Measurements from ENCODE around the gene LIN9. TPM values are rescaled to one million over a fixed set of nuclear protein-coding genes. Genes with fewer than 3 reads are reported as not detected.

LIN9 gene
- total and polyA plus RNA-seq, 2 experiments from 2014 or later, result 11.8 to 16.9 TPM

- H3K36me3 Mint-ChIP-seq (ENCODE audit: low read depth), result peaks cover 32% of the 10 kb centered on the region
- TF ChIP-seq, protein P1, sequence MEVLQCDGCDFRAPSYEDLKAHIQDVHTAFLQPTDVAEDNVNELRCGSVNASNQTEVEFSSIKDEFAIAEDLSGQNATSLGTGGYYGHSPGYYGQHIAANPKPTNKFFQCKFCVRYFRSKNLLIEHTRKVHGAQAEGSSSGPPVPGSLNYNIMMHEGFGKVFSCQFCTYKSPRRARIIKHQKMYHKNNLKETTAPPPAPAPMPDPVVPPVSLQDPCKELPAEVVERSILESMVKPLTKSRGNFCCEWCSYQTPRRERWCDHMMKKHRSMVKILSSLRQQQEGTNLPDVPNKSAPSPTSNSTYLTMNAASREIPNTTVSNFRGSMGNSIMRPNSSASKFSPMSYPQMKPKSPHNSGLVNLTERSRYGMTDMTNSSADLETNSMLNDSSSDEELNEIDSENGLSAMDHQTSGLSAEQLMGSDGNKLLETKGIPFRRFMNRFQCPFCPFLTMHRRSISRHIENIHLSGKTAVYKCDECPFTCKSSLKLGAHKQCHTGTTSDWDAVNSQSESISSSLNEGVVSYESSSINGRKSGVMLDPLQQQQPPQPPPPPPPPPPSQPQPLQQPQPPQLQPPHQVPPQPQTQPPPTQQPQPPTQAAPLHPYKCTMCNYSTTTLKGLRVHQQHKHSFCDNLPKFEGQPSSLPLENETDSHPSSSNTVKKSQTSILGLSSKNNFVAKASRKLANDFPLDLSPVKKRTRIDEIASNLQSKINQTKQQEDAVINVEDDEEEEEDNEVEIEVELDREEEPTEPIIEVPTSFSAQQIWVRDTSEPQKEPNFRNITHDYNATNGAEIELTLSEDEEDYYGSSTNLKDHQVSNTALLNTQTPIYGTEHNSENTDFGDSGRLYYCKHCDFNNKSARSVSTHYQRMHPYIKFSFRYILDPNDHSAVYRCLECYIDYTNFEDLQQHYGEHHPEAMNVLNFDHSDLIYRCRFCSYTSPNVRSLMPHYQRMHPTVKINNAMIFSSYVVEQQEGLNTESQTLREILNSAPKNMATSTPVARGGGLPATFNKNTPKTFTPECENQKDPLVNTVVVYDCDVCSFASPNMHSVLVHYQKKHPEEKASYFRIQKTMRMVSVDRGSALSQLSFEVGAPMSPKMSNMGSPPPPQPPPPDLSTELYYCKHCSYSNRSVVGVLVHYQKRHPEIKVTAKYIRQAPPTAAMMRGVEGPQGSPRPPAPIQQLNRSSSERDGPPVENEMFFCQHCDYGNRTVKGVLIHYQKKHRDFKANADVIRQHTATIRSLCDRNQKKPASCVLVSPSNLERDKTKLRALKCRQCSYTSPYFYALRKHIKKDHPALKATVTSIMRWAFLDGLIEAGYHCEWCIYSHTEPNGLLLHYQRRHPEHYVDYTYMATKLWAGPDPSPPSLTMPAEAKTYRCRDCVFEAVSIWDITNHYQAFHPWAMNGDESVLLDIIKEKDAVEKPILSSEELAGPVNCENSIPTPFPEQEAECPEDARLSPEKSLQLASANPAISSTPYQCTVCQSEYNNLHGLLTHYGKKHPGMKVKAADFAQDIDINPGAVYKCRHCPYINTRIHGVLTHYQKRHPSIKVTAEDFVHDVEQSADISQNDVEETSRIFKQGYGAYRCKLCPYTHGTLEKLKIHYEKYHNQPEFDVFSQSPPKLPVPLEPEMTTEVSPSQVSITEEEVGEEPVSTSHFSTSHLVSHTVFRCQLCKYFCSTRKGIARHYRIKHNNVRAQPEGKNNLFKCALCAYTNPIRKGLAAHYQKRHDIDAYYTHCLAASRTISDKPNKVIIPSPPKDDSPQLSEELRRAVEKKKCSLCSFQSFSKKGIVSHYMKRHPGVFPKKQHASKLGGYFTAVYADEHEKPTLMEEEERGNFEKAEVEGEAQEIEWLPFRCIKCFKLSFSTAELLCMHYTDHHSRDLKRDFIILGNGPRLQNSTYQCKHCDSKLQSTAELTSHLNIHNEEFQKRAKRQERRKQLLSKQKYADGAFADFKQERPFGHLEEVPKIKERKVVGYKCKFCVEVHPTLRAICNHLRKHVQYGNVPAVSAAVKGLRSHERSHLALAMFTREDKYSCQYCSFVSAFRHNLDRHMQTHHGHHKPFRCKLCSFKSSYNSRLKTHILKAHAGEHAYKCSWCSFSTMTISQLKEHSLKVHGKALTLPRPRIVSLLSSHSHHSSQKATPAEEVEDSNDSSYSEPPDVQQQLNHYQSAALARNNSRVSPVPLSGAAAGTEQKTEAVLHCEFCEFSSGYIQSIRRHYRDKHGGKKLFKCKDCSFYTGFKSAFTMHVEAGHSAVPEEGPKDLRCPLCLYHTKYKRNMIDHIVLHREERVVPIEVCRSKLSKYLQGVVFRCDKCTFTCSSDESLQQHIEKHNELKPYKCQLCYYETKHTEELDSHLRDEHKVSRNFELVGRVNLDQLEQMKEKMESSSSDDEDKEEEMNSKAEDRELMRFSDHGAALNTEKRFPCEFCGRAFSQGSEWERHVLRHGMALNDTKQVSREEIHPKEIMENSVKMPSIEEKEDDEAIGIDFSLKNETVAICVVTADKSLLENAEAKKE (CRISPR knock-in tag; IDR thresholded peaks at IDR 0.05), result no peak
- TF ChIP-seq EZH2 (IDR thresholded peaks at IDR 0.05; ENCODE audit: low read depth, unreplicated experiment) (no peak), REST (IDR thresholded peaks at IDR 0.05; ENCODE audit: unreplicated experiment) (no peak), STAT1 (IDR thresholded peaks at IDR 0.05; ENCODE audit: unreplicated experiment) (no peak), CREB1 (CRISPR knock-in tag; IDR thresholded peaks at IDR 0.05; ENCODE audit: low read depth) (no peak), ZNF331 (CRISPR knock-in tag; IDR thresholded peaks at IDR 0.05; ENCODE audit: low read depth) (no peak), ZNF114 (CRISPR knock-in tag; IDR thresholded peaks at IDR 0.05) (no peak)
- TF ChIP-seq, protein P2, sequence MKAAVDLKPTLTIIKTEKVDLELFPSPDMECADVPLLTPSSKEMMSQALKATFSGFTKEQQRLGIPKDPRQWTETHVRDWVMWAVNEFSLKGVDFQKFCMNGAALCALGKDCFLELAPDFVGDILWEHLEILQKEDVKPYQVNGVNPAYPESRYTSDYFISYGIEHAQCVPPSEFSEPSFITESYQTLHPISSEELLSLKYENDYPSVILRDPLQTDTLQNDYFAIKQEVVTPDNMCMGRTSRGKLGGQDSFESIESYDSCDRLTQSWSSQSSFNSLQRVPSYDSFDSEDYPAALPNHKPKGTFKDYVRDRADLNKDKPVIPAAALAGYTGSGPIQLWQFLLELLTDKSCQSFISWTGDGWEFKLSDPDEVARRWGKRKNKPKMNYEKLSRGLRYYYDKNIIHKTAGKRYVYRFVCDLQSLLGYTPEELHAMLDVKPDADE (IDR thresholded peaks at IDR 0.05), result no peak
- H3K9me2 ChIP-seq (ENCODE audit: insufficient read depth), result no peaks in the 10 kb centered on the region
- DNase-seq (ENCODE audit: low spot score), result no peak
- no peaks in the 10 kb centered on the region for H3K4me1 ChIP-seq (ENCODE audit: insufficient read depth)
- H3K79me2 ChIP-seq (replicated peaks; ENCODE audit: insufficient read depth), result 0 out of 2 replicates have a peak, but pooled peaks cover 6% of the 10 kb centered on the region
- no peaks in the 10 kb centered on the region for H4K20me1 ChIP-seq (replicated peaks; ENCODE audit: insufficient read depth)
- H3K4me3 Mint-ChIP-seq, result no peak overlapping the region
- H3K27me3 ChIP-seq (ENCODE audit: insufficient read depth), result no peaks in the 10 kb centered on the region
- peaks cover 6% of the 10 kb centered on the region; the same call in 2 of the 3 replicates for H3K9me3 Mint-ChIP-seq
- no peaks in the 10 kb centered on the region for H3K4me1 Mint-ChIP-seq
- peaks cover 15% of the 10 kb centered on the region for H3K36me3 ChIP-seq (ENCODE audit: insufficient read depth)
- H3K27ac Mint-ChIP-seq, result no peak overlapping the region
- H3K27me3 Mint-ChIP-seq (ENCODE audit: insufficient read depth, low read depth, poor library complexity), result no peaks in the 10 kb centered on the region
- no peak overlapping the region for H3K4me2 ChIP-seq
- H2AFZ ChIP-seq, result no peak overlapping the region
- ATAC-seq, result no peak
- H3K27ac ChIP-seq (ENCODE audit: low read depth), result no peak overlapping the region; the same call in 1 of the 2 replicates
- no peaks in the 10 kb centered on the region; the same call in 1 of the 2 replicates for H3F3A ChIP-seq (replicated peaks; ENCODE audit: low read depth)
- H3K4me3 ChIP-seq, result no peak overlapping the region
Measured at GRCh38 chr1:226255380-226255779, 53.6 kb downstream of the LIN9 start.

Measured in GM23338 (cell line).